ENCODE data around the gene AGRN. TPM values are rescaled to one million over a fixed set of nuclear protein-coding genes. Genes with fewer than 3 reads are reported as not detected.
"Not testable (repeated sequence)": the region's sequence is repeated elsewhere in the genome, so short reads cannot be mapped to it uniquely, and the experiment has no call there.

Gene AGRN
- polyA plus RNA-seq, 2 donors = 17.0 to 40.6 TPM

GRCh38 chr1:1018321-1018685 lies 1.6 kb upstream of the AGRN start:
- 93 to 95% methylated on average over 20 to 26 of the region's 26 CpGs for WGBS, 2 donors
- H3K27ac ChIP-seq (ENCODE audit: low read depth in 2 of 2, low read length in 1 of 2); H3K9me3 ChIP-seq (ENCODE audit: control insufficient read depth in 2 of 2, insufficient read depth in 1 of 2, low read depth in 1 of 2, low read length in 1 of 2); H3K4me3 ChIP-seq (ENCODE audit: low read depth in 1 of 2, low read length in 2 of 2); H3K36me3 ChIP-seq (ENCODE audit: control insufficient read depth in 2 of 2, insufficient read depth in 2 of 2, low read length in 1 of 2); H3K27me3 ChIP-seq (ENCODE audit: control insufficient read depth in 1 of 2, insufficient read depth in 2 of 2, low read length in 2 of 2): not testable (repeated sequence)
- peaks cover 11 to 17% of the 10 kb centered on the region in 2 donors for H3K4me1 ChIP-seq (ENCODE audit: control insufficient read depth in 2 of 2, insufficient read depth in 2 of 2, low read length in 1 of 2)

GRCh38 chr1:1019122-1019999 lies 559 bp upstream of the AGRN start:
- Histone ChIP-seq H3K4me1 (ENCODE audit: control insufficient read depth in 2 of 2, insufficient read depth in 2 of 2, low read length in 1 of 2) (peaks cover 9 to 13% of the 10 kb centered on the region in 2 donors), H3K27ac (ENCODE audit: low read depth in 2 of 2, low read length in 1 of 2) (peak overlapping the region; percentile 90 to 92), H3K4me3 (ENCODE audit: low read depth in 1 of 2, low read length in 2 of 2) (peak overlapping the region; percentile 49 to 69), H3K36me3 (ENCODE audit: control insufficient read depth in 2 of 2, insufficient read depth in 2 of 2, low read length in 1 of 2) (peaks cover 0 to 3% of the 10 kb centered on the region in 2 donors), H3K27me3 (ENCODE audit: control insufficient read depth in 1 of 2, insufficient read depth in 2 of 2, low read length in 2 of 2) (no peaks in the 10 kb centered on the region), H3K9me3 (ENCODE audit: control insufficient read depth in 2 of 2, insufficient read depth in 1 of 2, low read depth in 1 of 2, low read length in 1 of 2) (no peaks in the 10 kb centered on the region)
- 1 to 5% methylated on average over 24 to 72 of the region's 91 CpGs for WGBS, 2 donors

GRCh38 chr1:1020415-1021009 lies 592 bp downstream of the AGRN start:
- H3K4me1 ChIP-seq (ENCODE audit: control insufficient read depth in 2 of 2, insufficient read depth in 2 of 2, low read length in 1 of 2) = peaks cover 9 to 20% of the 10 kb centered on the region in 2 donors

GRCh38 chr1:1021010-1021919 lies 1.3 kb downstream of the AGRN start:
- H3K4me1 ChIP-seq (ENCODE audit: control insufficient read depth in 2 of 2, insufficient read depth in 2 of 2, low read length in 1 of 2) = peaks cover 9 to 22% of the 10 kb centered on the region in 2 donors
- H3K27me3 ChIP-seq (ENCODE audit: control insufficient read depth in 1 of 2, insufficient read depth in 2 of 2, low read length in 2 of 2) = no peaks in the 10 kb centered on the region
- H3K27ac ChIP-seq (ENCODE audit: low read depth in 2 of 2, low read length in 1 of 2) = peak overlapping the region in 1 of 2 donors; percentile 17
- peaks cover 0 to 3% of the 10 kb centered on the region in 2 donors for H3K36me3 ChIP-seq (ENCODE audit: control insufficient read depth in 2 of 2, insufficient read depth in 2 of 2, low read length in 1 of 2)
- no peaks in the 10 kb centered on the region for H3K9me3 ChIP-seq (ENCODE audit: control insufficient read depth in 2 of 2, insufficient read depth in 1 of 2, low read depth in 1 of 2, low read length in 1 of 2)
- peak overlapping the region; percentile 42 to 69 for H3K4me3 ChIP-seq (ENCODE audit: low read depth in 1 of 2, low read length in 2 of 2)
- WGBS, 2 donors = 19 to 28% methylated on average over 32 to 33 of the region's 33 CpGs

More at GRCh38 chr1:1020415-1021009, 592 bp downstream of the AGRN start:
- Histone ChIP-seq H3K9me3 (ENCODE audit: control insufficient read depth in 2 of 2, insufficient read depth in 1 of 2, low read depth in 1 of 2, low read length in 1 of 2) (no peaks in the 10 kb centered on the region), H3K36me3 (ENCODE audit: control insufficient read depth in 2 of 2, insufficient read depth in 2 of 2, low read length in 1 of 2) (peaks cover 0 to 3% of the 10 kb centered on the region in 2 donors), H3K4me3 (ENCODE audit: low read depth in 1 of 2, low read length in 2 of 2) (peak overlapping the region; percentile 67 to 69), H3K27me3 (ENCODE audit: control insufficient read depth in 1 of 2, insufficient read depth in 2 of 2, low read length in 2 of 2) (no peaks in the 10 kb centered on the region), H3K27ac (ENCODE audit: low read depth in 2 of 2, low read length in 1 of 2) (peak overlapping the region; percentile 75 to 92)
- 0 to 1% methylated on average over 9 to 58 of the region's 59 CpGs for WGBS, 2 donors

- H3K27me3 ChIP-seq (ENCODE audit: control insufficient read depth in 1 of 2, insufficient read depth in 2 of 2, low read length in 2 of 2) = no peaks in the 10 kb centered on the region
- WGBS, 2 donors = 76 to 79% methylated on average over 10 of the region's 10 CpGs
- H3K4me3 ChIP-seq (ENCODE audit: low read depth in 1 of 2, low read length in 2 of 2) = no peak overlapping the region
- H3K9me3 ChIP-seq (ENCODE audit: control insufficient read depth in 2 of 2, insufficient read depth in 1 of 2, low read depth in 1 of 2, low read length in 1 of 2) = no peaks in the 10 kb centered on the region
- H3K27ac ChIP-seq (ENCODE audit: low read depth in 2 of 2, low read length in 1 of 2) = no peak overlapping the region
- H3K4me1 ChIP-seq (ENCODE audit: control insufficient read depth in 2 of 2, insufficient read depth in 2 of 2, low read length in 1 of 2) = peaks cover 9 to 22% of the 10 kb centered on the region in 2 donors
- peaks cover 0 to 3% of the 10 kb centered on the region in 2 donors for H3K36me3 ChIP-seq (ENCODE audit: control insufficient read depth in 2 of 2, insufficient read depth in 2 of 2, low read length in 1 of 2)
These were observed 2.0 kb downstream of the AGRN start for GRCh38 chr1:1021920-1022259.

- peaks cover 0 to 3% of the 10 kb centered on the region in 2 donors for H3K36me3 ChIP-seq (ENCODE audit: control insufficient read depth in 2 of 2, insufficient read depth in 2 of 2, low read length in 1 of 2)
- peaks cover 9 to 22% of the 10 kb centered on the region in 2 donors for H3K4me1 ChIP-seq (ENCODE audit: control insufficient read depth in 2 of 2, insufficient read depth in 2 of 2, low read length in 1 of 2)
- WGBS, 2 donors = 79 to 81% methylated on average over 27 of the region's 27 CpGs
- no peak overlapping the region for H3K4me3 ChIP-seq (ENCODE audit: low read depth in 1 of 2, low read length in 2 of 2)
- no peak overlapping the region for H3K27ac ChIP-seq (ENCODE audit: low read depth in 2 of 2, low read length in 1 of 2)
- H3K27me3 ChIP-seq (ENCODE audit: control insufficient read depth in 1 of 2, insufficient read depth in 2 of 2, low read length in 2 of 2) = no peaks in the 10 kb centered on the region
- no peaks in the 10 kb centered on the region for H3K9me3 ChIP-seq (ENCODE audit: control insufficient read depth in 2 of 2, insufficient read depth in 1 of 2, low read depth in 1 of 2, low read length in 1 of 2)
These were observed 2.5 kb downstream of the AGRN start for GRCh38 chr1:1022302-1023009.

- no peaks in the 10 kb centered on the region for H3K9me3 ChIP-seq (ENCODE audit: control insufficient read depth in 2 of 2, insufficient read depth in 1 of 2, low read depth in 1 of 2, low read length in 1 of 2)
- H3K27me3 ChIP-seq (ENCODE audit: control insufficient read depth in 1 of 2, insufficient read depth in 2 of 2, low read length in 2 of 2) = no peaks in the 10 kb centered on the region
- H3K36me3 ChIP-seq (ENCODE audit: control insufficient read depth in 2 of 2, insufficient read depth in 2 of 2, low read length in 1 of 2) = peaks cover 0 to 3% of the 10 kb centered on the region in 2 donors
- H3K4me1 ChIP-seq (ENCODE audit: control insufficient read depth in 2 of 2, insufficient read depth in 2 of 2, low read length in 1 of 2) = peaks cover 9 to 22% of the 10 kb centered on the region in 2 donors
- WGBS, 2 donors = 50 to 52% methylated on average over 13 of the region's 13 CpGs
- no peak overlapping the region for H3K27ac ChIP-seq (ENCODE audit: low read depth in 2 of 2, low read length in 1 of 2)
- peak overlapping the region in 1 of 2 donors; percentile 3 for H3K4me3 ChIP-seq (ENCODE audit: low read depth in 1 of 2, low read length in 2 of 2)
These were observed 3.8 kb downstream of the AGRN start for GRCh38 chr1:1023700-1024099.

- Histone ChIP-seq H3K27ac (ENCODE audit: low read depth in 2 of 2, low read length in 1 of 2) (no peak overlapping the region), H3K36me3 (ENCODE audit: control insufficient read depth in 2 of 2, insufficient read depth in 2 of 2, low read length in 1 of 2) (peaks cover 0 to 3% of the 10 kb centered on the region in 2 donors), H3K4me1 (ENCODE audit: control insufficient read depth in 2 of 2, insufficient read depth in 2 of 2, low read length in 1 of 2) (peaks cover 9 to 22% of the 10 kb centered on the region in 2 donors), H3K9me3 (ENCODE audit: control insufficient read depth in 2 of 2, insufficient read depth in 1 of 2, low read depth in 1 of 2, low read length in 1 of 2) (no peaks in the 10 kb centered on the region), H3K27me3 (ENCODE audit: control insufficient read depth in 1 of 2, insufficient read depth in 2 of 2, low read length in 2 of 2) (no peaks in the 10 kb centered on the region), H3K4me3 (ENCODE audit: low read depth in 1 of 2, low read length in 2 of 2) (no peak overlapping the region)
- WGBS, 2 donors = 66 to 74% methylated on average over 9 of the region's 9 CpGs
These were observed 4.3 kb downstream of the AGRN start for GRCh38 chr1:1024149-1024770.
